ENCODE results near the gene CCT4. TPM values are rescaled to one million over a fixed set of nuclear protein-coding genes. Genes with fewer than 3 reads are reported as not detected.

CCT4 gene
- total RNA-seq, 1 experiment from 2014 or later, result 348 TPM

- H3K9me3 ChIP-seq (ENCODE audit: low read depth, low read length, poor library complexity, severe bottlenecking), result no peaks in the 10 kb centered on the region
- no TSS peak for BruUV-seq (replicated peaks)
- H3K4me1 ChIP-seq (ENCODE audit: insufficient read depth, low read length, poor library complexity, severe bottlenecking), result no peaks in the 10 kb centered on the region
- no peaks in the 10 kb centered on the region for H3K36me3 ChIP-seq (ENCODE audit: insufficient read depth, low read length, poor library complexity, severe bottlenecking)
- no peak overlapping the region for H3K4me3 ChIP-seq (ENCODE audit: low read depth, low read length, poor library complexity, severe bottlenecking)
- intact Hi-C loops (cut with micrococcal nuclease; ENCODE audit: unreplicated experiment), result no loop called here
- POLR2A ChIA-PET (ENCODE audit: low non-redundant PET), result no interaction called here
- CTCF ChIA-PET, result no interaction called here
- TF ChIP-seq CTCF (conservative IDR thresholded peaks at IDR 0.05; ENCODE audit: low read depth, low read length) (no peak), EZH2 (IDR thresholded peaks at IDR 0.05; ENCODE audit: borderline replicate concordance, low read depth, low read length, poor library complexity, severe bottlenecking) (no peak)
- H3K27me3 ChIP-seq (replicated peaks; ENCODE audit: insufficient read depth, low read depth, low read length, poor library complexity), result no peaks in the 10 kb centered on the region
- no peak for DNase-seq (ENCODE audit: low spot score)
- H3K27ac ChIP-seq (ENCODE audit: low read depth, low read length, poor library complexity, severe bottlenecking), result no peak overlapping the region
Measured at GRCh38 chr2:61833971-61834370, 54.5 kb downstream of the CCT4 start.

GRCh38 chr2:61832183-61832841 is 56.1 kb downstream of the CCT4 start:
- H3K9me3 ChIP-seq (ENCODE audit: low read depth, low read length, poor library complexity, severe bottlenecking), result no peaks in the 10 kb centered on the region
- H3K36me3 ChIP-seq (ENCODE audit: insufficient read depth, low read length, poor library complexity, severe bottlenecking), result no peaks in the 10 kb centered on the region
- CTCF ChIA-PET, result interaction anchor here (0.6 kb wide), 1 partner anchor 592 kb away, joined by 3 read pairs; no protein-coding TSS in a partner anchor
- H3K4me1 ChIP-seq (ENCODE audit: insufficient read depth, low read length, poor library complexity, severe bottlenecking), result no peaks in the 10 kb centered on the region
- H3K27me3 ChIP-seq (replicated peaks; ENCODE audit: insufficient read depth, low read depth, low read length, poor library complexity), result no peaks in the 10 kb centered on the region
- TF ChIP-seq EZH2 (IDR thresholded peaks at IDR 0.05; ENCODE audit: borderline replicate concordance, low read depth, low read length, poor library complexity, severe bottlenecking) (no peak), CTCF (conservative IDR thresholded peaks at IDR 0.05; ENCODE audit: low read depth, low read length) (no peak)
- no peak for DNase-seq (ENCODE audit: low spot score)
- H3K27ac ChIP-seq (ENCODE audit: low read depth, low read length, poor library complexity, severe bottlenecking), result no peak overlapping the region
- no peak overlapping the region for H3K4me3 ChIP-seq (ENCODE audit: low read depth, low read length, poor library complexity, severe bottlenecking)
- intact Hi-C loops (cut with micrococcal nuclease; ENCODE audit: unreplicated experiment), result no loop called here
- BruUV-seq (replicated peaks), result no TSS peak
- POLR2A ChIA-PET (ENCODE audit: low non-redundant PET), result no interaction called here

- Histone ChIP-seq H3K36me3 (ENCODE audit: insufficient read depth, low read length, poor library complexity, severe bottlenecking) (no peaks in the 10 kb centered on the region), H3K9me3 (ENCODE audit: low read depth, low read length, poor library complexity, severe bottlenecking) (no peaks in the 10 kb centered on the region), H3K4me3 (ENCODE audit: low read depth, low read length, poor library complexity, severe bottlenecking) (no peak overlapping the region), H3K27me3 (replicated peaks; ENCODE audit: insufficient read depth, low read depth, low read length, poor library complexity) (no peaks in the 10 kb centered on the region), H3K27ac (ENCODE audit: low read depth, low read length, poor library complexity, severe bottlenecking) (no peak overlapping the region), H3K4me1 (ENCODE audit: insufficient read depth, low read length, poor library complexity, severe bottlenecking) (no peaks in the 10 kb centered on the region)
- TF ChIP-seq EZH2 (IDR thresholded peaks at IDR 0.05; ENCODE audit: borderline replicate concordance, low read depth, low read length, poor library complexity, severe bottlenecking) (no peak), CTCF (conservative IDR thresholded peaks at IDR 0.05; ENCODE audit: low read depth, low read length) (no peak)
- no peak for DNase-seq (ENCODE audit: low spot score)
- CTCF ChIA-PET, result no interaction called here
- BruUV-seq (replicated peaks), result no TSS peak
- POLR2A ChIA-PET (ENCODE audit: low non-redundant PET), result no interaction called here
- intact Hi-C loops (cut with micrococcal nuclease; ENCODE audit: unreplicated experiment), result no loop called here
Measured at GRCh38 chr2:61822255-61822654, 66.2 kb downstream of the CCT4 start.

Other genes starting within 250 kb of the CCT4 start
- 12.8 and 14.9 TPM in 2 replicates for gene FAM161A, start 34.6 kb downstream of the CCT4 start, total RNA-seq (2021)
- 35.0 and 41.4 TPM in 2 replicates for gene COMMD1, start 17.0 kb upstream of the CCT4 start, total RNA-seq (2021)